ENCODE measurements around the gene SPEF2.
"Not testable (repeated sequence)": the region's sequence is repeated elsewhere in the genome, so short reads cannot be mapped to it uniquely, and the experiment has no call there.

Gene SPEF2

GRCh38 chr5:35854248-35854647, 236.6 kb downstream of the SPEF2 start:
- DNase-seq (ENCODE audit: low read depth) = peak; percentile 57

GRCh38 chr5:35855187-35855586, 237.5 kb downstream of the SPEF2 start:
- no peak for DNase-seq (ENCODE audit: low read depth)

- not testable (repeated sequence) for DNase-seq (ENCODE audit: low read depth)
These were observed 238.6 kb downstream of the SPEF2 start for GRCh38 chr5:35856186-35856764.

GRCh38 chr5:35856765-35857351, 239.2 kb downstream of the SPEF2 start, which contains the start of gene IL7R:
Gene IL7R, plus strand, starts transcription at chr5:35856891. Its CDS starts 87 bp downstream, at chr5:35856978.
- no peak for DNase-seq (ENCODE audit: low read depth)

GRCh38 chr5:35857606-35858205, 240.0 kb downstream of the SPEF2 start:
- DNase-seq (ENCODE audit: low read depth) = no peak

- DNase-seq (ENCODE audit: low read depth) = no peak
These were observed 241.5 kb downstream of the SPEF2 start for GRCh38 chr5:35859101-35859661.

- DNase-seq (ENCODE audit: low read depth) = no peak
These were observed 243.0 kb downstream of the SPEF2 start for GRCh38 chr5:35860686-35861085.

- no peak for DNase-seq (ENCODE audit: low read depth)
These were observed 244.1 kb downstream of the SPEF2 start for GRCh38 chr5:35861718-35862117.

GRCh38 chr5:35862126-35862525, 244.5 kb downstream of the SPEF2 start:
- DNase-seq (ENCODE audit: low read depth) = no peak

GRCh38 chr5:35863159-35863558, 245.5 kb downstream of the SPEF2 start:
- no peak for DNase-seq (ENCODE audit: low read depth)

Data from stimulated activated CD8-positive, alpha-beta memory T cell treated with anti-CD3 and anti-CD28 coated beads, Interleukin-12 subunit alpha, Interleukin-12 subunit beta, amount 100 ng/mL, for 1 hour (primary cell).